GM12874 (cell line): ENCODE data around the gene ANTXRL.

ENCODE experiments used
- TF ChIP-seq, protein P1 (sequence below): IDR thresholded peaks from 2 replicates; pipeline ENCODE4 v1.5.1; 2011; ENCODE audit warnings: low read depth, mild to moderate bottlenecking, control low read depth, low read length, moderate library complexity; ENCODE audit not compliant: insufficient read depth

Gene ANTXRL

GRCh38 chr10:46247181-46247475, 39.7 kb upstream of the ANTXRL start:
- TF ChIP-seq, protein P1, sequence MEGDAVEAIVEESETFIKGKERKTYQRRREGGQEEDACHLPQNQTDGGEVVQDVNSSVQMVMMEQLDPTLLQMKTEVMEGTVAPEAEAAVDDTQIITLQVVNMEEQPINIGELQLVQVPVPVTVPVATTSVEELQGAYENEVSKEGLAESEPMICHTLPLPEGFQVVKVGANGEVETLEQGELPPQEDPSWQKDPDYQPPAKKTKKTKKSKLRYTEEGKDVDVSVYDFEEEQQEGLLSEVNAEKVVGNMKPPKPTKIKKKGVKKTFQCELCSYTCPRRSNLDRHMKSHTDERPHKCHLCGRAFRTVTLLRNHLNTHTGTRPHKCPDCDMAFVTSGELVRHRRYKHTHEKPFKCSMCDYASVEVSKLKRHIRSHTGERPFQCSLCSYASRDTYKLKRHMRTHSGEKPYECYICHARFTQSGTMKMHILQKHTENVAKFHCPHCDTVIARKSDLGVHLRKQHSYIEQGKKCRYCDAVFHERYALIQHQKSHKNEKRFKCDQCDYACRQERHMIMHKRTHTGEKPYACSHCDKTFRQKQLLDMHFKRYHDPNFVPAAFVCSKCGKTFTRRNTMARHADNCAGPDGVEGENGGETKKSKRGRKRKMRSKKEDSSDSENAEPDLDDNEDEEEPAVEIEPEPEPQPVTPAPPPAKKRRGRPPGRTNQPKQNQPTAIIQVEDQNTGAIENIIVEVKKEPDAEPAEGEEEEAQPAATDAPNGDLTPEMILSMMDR: no peak

DNA sequence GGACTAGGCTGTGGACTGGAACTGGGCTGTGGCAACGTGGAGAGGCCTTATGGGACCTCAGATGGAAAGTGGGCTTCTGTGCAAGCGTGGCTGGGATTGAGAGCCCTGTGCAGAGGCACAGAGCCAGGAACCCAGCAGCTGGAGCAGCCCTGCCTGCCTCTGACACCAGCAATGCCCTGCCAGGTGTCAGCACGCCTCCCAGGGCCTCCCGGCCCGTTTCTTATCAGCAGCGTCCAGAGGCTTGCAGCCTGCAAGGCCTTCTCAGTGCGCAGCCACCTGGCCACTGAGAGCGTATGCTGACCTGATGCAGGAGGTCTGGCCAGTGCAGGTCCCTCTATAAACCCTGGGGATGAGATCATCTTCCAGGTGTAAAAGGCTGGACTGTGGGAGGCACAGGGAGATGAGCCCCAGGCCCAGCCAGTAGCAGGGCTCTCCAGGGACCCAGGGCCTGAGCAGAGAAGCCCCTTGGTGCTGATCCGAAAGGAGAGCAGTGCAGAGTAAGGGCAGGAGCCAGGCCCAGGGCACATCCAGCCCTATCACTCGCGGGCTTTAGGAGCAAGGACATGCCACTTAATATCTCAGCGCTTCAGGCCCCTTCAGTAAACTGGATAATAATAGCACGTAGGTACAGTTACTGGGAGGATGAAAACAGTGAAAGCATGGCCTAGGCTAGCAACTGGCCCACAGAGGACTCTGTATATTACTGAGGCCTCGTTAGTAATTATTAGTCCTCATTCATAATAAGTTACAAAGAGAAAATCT, 38.8 kb upstream of the ANTXRL start:
- TF ChIP-seq, protein P1: no peak

DNA sequence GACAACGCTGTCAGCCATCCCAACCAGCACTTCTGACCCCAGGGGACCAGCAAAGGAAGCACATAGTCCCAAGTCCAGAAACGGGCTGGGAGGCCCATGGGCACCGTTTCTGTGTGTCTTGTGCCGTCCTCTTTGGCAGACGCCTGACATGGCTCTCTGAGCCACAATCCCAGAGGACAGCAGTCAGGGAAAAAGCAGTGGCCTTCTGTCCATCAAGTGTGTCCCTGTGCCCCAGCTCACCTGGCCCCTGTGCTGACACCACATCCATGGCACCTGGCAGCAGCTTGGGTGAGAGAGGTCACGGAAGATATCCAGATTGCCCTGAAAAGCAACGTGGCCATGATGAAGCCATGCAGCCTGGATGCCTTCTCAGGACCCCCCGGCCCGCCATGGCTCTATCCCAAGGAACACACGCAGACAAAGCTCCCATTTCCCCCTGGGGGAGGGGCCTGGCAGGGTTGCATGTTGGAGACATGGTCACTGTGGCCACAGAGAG, 38.1 kb upstream of the ANTXRL start:
- TF ChIP-seq, protein P1: no peak

- TF ChIP-seq, protein P1: no peak
Observed at GRCh38 chr10:46250481-46250880, 36.3 kb upstream of the ANTXRL start.

- TF ChIP-seq, protein P1: no peak
Observed at GRCh38 chr10:46250898-46251856, 35.6 kb upstream of the ANTXRL start.

DNA sequence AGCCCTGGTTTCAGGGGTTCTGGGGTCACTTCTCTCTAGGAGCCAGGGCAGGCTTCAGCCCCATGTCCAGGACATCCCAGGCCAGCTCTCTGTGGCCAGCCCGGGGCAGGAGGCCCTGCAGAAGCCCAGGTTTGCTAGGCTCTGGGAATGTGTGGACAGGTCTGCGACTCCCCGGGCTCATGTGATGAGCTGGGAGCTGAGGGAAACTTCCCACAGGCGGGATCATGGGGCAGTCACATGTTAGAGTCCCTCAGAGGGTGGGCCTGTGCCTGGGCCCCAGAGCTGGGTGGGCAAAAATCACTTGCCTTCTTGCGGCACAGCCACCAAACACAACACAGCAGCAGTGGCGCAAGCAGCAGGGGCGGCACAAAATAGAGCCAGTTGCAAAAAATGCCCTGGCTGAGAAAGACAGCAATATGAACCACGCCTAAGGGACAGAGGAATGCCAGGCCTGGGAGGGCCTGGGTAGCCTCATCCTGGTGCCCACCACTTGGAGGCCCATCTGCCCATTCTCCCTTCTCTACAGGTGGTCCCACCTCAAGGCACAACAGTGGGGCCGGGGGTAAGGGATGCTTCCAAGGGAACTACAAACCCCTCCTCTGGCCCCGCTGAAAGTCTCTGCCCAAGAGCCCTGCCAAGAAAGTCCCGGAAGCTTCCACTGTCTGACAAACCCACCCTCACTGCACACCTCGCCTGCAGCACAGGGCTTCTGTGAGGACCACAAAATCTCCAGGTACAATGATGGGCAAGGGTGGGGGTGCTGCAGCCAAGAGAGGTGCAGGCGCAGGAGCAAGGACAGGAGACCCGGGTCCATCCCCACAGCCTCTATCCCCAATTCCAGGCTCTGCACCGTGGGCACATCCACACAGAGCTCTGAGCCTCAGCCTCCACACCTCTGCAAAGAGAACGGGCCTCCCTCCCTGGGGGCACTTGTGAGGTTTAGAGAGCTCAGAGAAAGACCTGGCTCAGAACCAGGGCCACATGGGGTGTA, 34.6 kb upstream of the ANTXRL start:
- TF ChIP-seq, protein P1: no peak
